ENCODE results near the gene CREB5.

DNA sequence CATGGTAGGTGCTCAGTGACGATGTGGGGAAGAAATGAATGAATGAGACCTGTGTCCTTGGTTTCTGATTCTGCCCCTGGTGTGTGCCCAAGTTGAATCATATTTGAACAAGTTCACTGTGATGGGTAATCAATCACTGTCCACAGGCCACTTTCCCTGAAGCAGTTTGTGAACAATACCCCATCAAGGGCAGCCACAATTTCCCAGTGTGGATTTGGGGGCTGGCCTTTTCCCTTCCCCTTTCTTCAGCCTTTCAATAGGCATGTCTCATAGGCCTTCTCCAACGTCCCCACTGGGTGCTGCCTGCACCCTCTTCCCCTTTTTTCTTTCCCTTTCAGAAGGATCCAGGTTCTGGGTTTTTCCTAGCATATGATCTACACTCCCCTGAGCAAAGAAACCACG is 64.7 kb downstream of the CREB5 start:
- TF ChIP-seq, protein P1, sequence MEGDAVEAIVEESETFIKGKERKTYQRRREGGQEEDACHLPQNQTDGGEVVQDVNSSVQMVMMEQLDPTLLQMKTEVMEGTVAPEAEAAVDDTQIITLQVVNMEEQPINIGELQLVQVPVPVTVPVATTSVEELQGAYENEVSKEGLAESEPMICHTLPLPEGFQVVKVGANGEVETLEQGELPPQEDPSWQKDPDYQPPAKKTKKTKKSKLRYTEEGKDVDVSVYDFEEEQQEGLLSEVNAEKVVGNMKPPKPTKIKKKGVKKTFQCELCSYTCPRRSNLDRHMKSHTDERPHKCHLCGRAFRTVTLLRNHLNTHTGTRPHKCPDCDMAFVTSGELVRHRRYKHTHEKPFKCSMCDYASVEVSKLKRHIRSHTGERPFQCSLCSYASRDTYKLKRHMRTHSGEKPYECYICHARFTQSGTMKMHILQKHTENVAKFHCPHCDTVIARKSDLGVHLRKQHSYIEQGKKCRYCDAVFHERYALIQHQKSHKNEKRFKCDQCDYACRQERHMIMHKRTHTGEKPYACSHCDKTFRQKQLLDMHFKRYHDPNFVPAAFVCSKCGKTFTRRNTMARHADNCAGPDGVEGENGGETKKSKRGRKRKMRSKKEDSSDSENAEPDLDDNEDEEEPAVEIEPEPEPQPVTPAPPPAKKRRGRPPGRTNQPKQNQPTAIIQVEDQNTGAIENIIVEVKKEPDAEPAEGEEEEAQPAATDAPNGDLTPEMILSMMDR (conservative IDR thresholded peaks at IDR 0.05; ENCODE audit: low read depth in 2 of 2): no peak
- no peak for TF ChIP-seq EZH2phosphoT487 (IDR thresholded peaks at IDR 0.05; ENCODE audit: unreplicated experiment)
- no peak for TF ChIP-seq ZNF331 (CRISPR knock-in tag; IDR thresholded peaks at IDR 0.05; ENCODE audit: low read depth)
- no peak for TF ChIP-seq EZH2 (IDR thresholded peaks at IDR 0.05; ENCODE audit: low read depth, unreplicated experiment)
- no peak for TF ChIP-seq NANOG (IDR thresholded peaks at IDR 0.05; ENCODE audit: borderline replicate concordance)
- no peak for TF ChIP-seq STAT1 (IDR thresholded peaks at IDR 0.05; ENCODE audit: unreplicated experiment)
